Stimulated activated naive CD8-positive, alpha-beta T cell treated with anti-CD3 and anti-CD28 coated beads, Interleukin-15, amount 100 ng/mL, for 72 hours (primary cell): ENCODE results near the gene PPP1R3D.
A peak's percentile ranks its signal among the peaks of the same experiment; 100 is the strongest.

Source experiments
- ATAC-seq: fragments of 150-1000 bp; cut with Tn5 transposase; 2 replicates; pipeline ENCODE4 v1.10.0; 2021; ENCODE audit warnings: mild to moderate bottlenecking, moderate library complexity
- DNase-seq, 2 donors: peaks; one replicate each; pipeline ENCODE4 v3.0.0; 2021 to 2022
- H3K27ac Mint-ChIP-seq, 2 donors: one replicate each; pipeline ENCODE4 v1.8.0; 2022; ENCODE audit warnings: mild to moderate bottlenecking in 2 of 2, mixed read lengths in 2 of 2, moderate library complexity in 2 of 2
- H3K27me3 Mint-ChIP-seq: one replicate; pipeline ENCODE4 v1.8.0; 2022; ENCODE audit warnings: mixed read lengths
- H3K4me1 Mint-ChIP-seq: one replicate; pipeline ENCODE4 v1.8.0; 2022; ENCODE audit warnings: mild to moderate bottlenecking, mixed read lengths
- H3K4me3 Mint-ChIP-seq, 2 donors: one replicate each; pipeline ENCODE4 v1.8.0; 2022; ENCODE audit warnings: mild to moderate bottlenecking in 2 of 2, mixed read lengths in 2 of 2, moderate library complexity in 1 of 2
- H3K9me3 Mint-ChIP-seq, 2 donors: one replicate each; pipeline ENCODE4 v1.8.0; 2022; ENCODE audit warnings: mixed read lengths in 2 of 2

The PPP1R3D gene

GRCh38 chr20:59937150-59937549 is 3.0 kb downstream of the PPP1R3D start:
- Mint-ChIP-seq H3K4me3 (no peak overlapping the region), H3K27me3 (no peaks in the 10 kb centered on the region), H3K4me1 (peaks cover 34% of the 10 kb centered on the region), H3K27ac (no peak overlapping the region), H3K9me3 (no peaks in the 10 kb centered on the region)
- no peak for ATAC-seq
- DNase-seq, result no peak

GRCh38 chr20:59936409-59936808 is 3.7 kb downstream of the PPP1R3D start:
- ATAC-seq, result no peak
- no peak overlapping the region for H3K4me3 Mint-ChIP-seq
- H3K9me3 Mint-ChIP-seq, result no peaks in the 10 kb centered on the region
- H3K27ac Mint-ChIP-seq, result no peak overlapping the region
- DNase-seq, result no peak
- no peaks in the 10 kb centered on the region for H3K27me3 Mint-ChIP-seq
- peaks cover 33% of the 10 kb centered on the region for H3K4me1 Mint-ChIP-seq

- Mint-ChIP-seq H3K4me3 (no peak overlapping the region), H3K4me1 (peaks cover 26% of the 10 kb centered on the region), H3K27me3 (no peaks in the 10 kb centered on the region), H3K27ac (no peak overlapping the region), H3K9me3 (no peaks in the 10 kb centered on the region)
- no peak for DNase-seq
- no peak for ATAC-seq
Observed at GRCh38 chr20:59935457-59936185, 4.5 kb downstream of the PPP1R3D start.

- H3K4me3 Mint-ChIP-seq, result peak overlapping the region; percentile 84
- no peaks in the 10 kb centered on the region for H3K27me3 Mint-ChIP-seq
- H3K4me1 Mint-ChIP-seq, result peaks cover 20% of the 10 kb centered on the region
- ATAC-seq (peak; percentile 83), DNase-seq (peak; percentile 83 to 85)
- H3K9me3 Mint-ChIP-seq, result no peaks in the 10 kb centered on the region
- no peak overlapping the region for H3K27ac Mint-ChIP-seq
Observed at GRCh38 chr20:59933849-59934585, 6.1 kb downstream of the PPP1R3D start.

- ATAC-seq (peak; percentile 87), DNase-seq (peak; percentile 59 to 81)
- Mint-ChIP-seq H3K27me3 (no peaks in the 10 kb centered on the region), H3K9me3 (no peaks in the 10 kb centered on the region), H3K4me3 (peak within 1 kb of the TSS; percentile 84), H3K27ac (no peak within 1 kb of the TSS), H3K4me1 (peaks cover 13% of the 10 kb centered on the region)
Observed at GRCh38 chr20:59933296-59933848, 6.7 kb downstream of the PPP1R3D start, which contains the start of gene SYCP2. Gene SYCP2 (minus strand): TSS chr20:59933637. CDS start chr20:59922413, 11,224 bp downstream.

- no peaks in the 10 kb centered on the region for H3K27me3 Mint-ChIP-seq
- no peaks in the 10 kb centered on the region for H3K9me3 Mint-ChIP-seq
- H3K27ac Mint-ChIP-seq, result no peak overlapping the region
- DNase-seq, result no peak
- ATAC-seq, result peak; percentile 13
- H3K4me1 Mint-ChIP-seq, result peaks cover 7% of the 10 kb centered on the region
- H3K4me3 Mint-ChIP-seq, result peak overlapping the region; percentile 39 to 84
Observed at GRCh38 chr20:59932616-59933295, 7.3 kb downstream of the PPP1R3D start.

- no peaks in the 10 kb centered on the region for H3K9me3 Mint-ChIP-seq
- peak overlapping the region; percentile 25 to 72 for H3K4me3 Mint-ChIP-seq
- no peaks in the 10 kb centered on the region for H3K27me3 Mint-ChIP-seq
- H3K27ac Mint-ChIP-seq, result peak overlapping the region; percentile 13 to 50
- H3K4me1 Mint-ChIP-seq, result peaks cover 7% of the 10 kb centered on the region
- DNase-seq (no peak), ATAC-seq (no peak)
Observed at GRCh38 chr20:59931511-59932312, 8.4 kb downstream of the PPP1R3D start.

GRCh38 chr20:59925899-59926298 is 14.2 kb downstream of the PPP1R3D start:
- DNase-seq (no peak), ATAC-seq (no peak)
- H3K27me3 Mint-ChIP-seq, result no peaks in the 10 kb centered on the region
- H3K27ac Mint-ChIP-seq, result no peak overlapping the region
- H3K4me3 Mint-ChIP-seq, result no peak overlapping the region
- H3K9me3 Mint-ChIP-seq, result no peaks in the 10 kb centered on the region
- no peaks in the 10 kb centered on the region for H3K4me1 Mint-ChIP-seq

GRCh38 chr20:59925359-59925758 is 14.7 kb downstream of the PPP1R3D start:
- Mint-ChIP-seq H3K27me3 (no peaks in the 10 kb centered on the region), H3K27ac (no peak overlapping the region), H3K9me3 (no peaks in the 10 kb centered on the region), H3K4me1 (no peaks in the 10 kb centered on the region), H3K4me3 (no peak overlapping the region)
- DNase-seq, result no peak
- no peak for ATAC-seq

- DNase-seq (no peak), ATAC-seq (no peak)
- no peaks in the 10 kb centered on the region for H3K4me1 Mint-ChIP-seq
- no peaks in the 10 kb centered on the region for H3K9me3 Mint-ChIP-seq
- H3K27me3 Mint-ChIP-seq, result no peaks in the 10 kb centered on the region
- no peak overlapping the region for H3K27ac Mint-ChIP-seq
- H3K4me3 Mint-ChIP-seq, result no peak overlapping the region
Observed at GRCh38 chr20:59923514-59923913, 16.6 kb downstream of the PPP1R3D start.

GRCh38 chr20:59920944-59921343 is 19.2 kb downstream of the PPP1R3D start:
- Mint-ChIP-seq H3K9me3 (no peaks in the 10 kb centered on the region), H3K27ac (no peak overlapping the region), H3K4me3 (no peak overlapping the region), H3K27me3 (no peaks in the 10 kb centered on the region), H3K4me1 (no peaks in the 10 kb centered on the region)
- ATAC-seq (no peak), DNase-seq (no peak)

- Mint-ChIP-seq H3K4me1 (no peaks in the 10 kb centered on the region), H3K9me3 (no peaks in the 10 kb centered on the region), H3K27ac (peak overlapping the region in 1 of 2 donors; percentile 54), H3K27me3 (no peaks in the 10 kb centered on the region), H3K4me3 (no peak overlapping the region)
- ATAC-seq (no peak), DNase-seq (no peak)
Observed at GRCh38 chr20:59912609-59913008, 27.5 kb downstream of the PPP1R3D start.

GRCh38 chr20:59911041-59911440 is 29.1 kb downstream of the PPP1R3D start:
- DNase-seq, result no peak
- Mint-ChIP-seq H3K4me3 (no peak overlapping the region), H3K4me1 (no peaks in the 10 kb centered on the region), H3K27me3 (no peaks in the 10 kb centered on the region), H3K9me3 (no peaks in the 10 kb centered on the region), H3K27ac (no peak overlapping the region)
- ATAC-seq, result no peak

GRCh38 chr20:59908855-59909254 is 31.2 kb downstream of the PPP1R3D start:
- no peak overlapping the region for H3K4me3 Mint-ChIP-seq

GRCh38 chr20:59903621-59904020 is 36.5 kb downstream of the PPP1R3D start:
- H3K4me1 Mint-ChIP-seq, result no peaks in the 10 kb centered on the region
- H3K9me3 Mint-ChIP-seq, result no peaks in the 10 kb centered on the region
- DNase-seq (no peak), ATAC-seq (no peak)
- H3K27ac Mint-ChIP-seq, result no peak overlapping the region
- no peak overlapping the region for H3K4me3 Mint-ChIP-seq
- H3K27me3 Mint-ChIP-seq, result no peaks in the 10 kb centered on the region

More at GRCh38 chr20:59908855-59909254, 31.2 kb downstream of the PPP1R3D start:
- Mint-ChIP-seq H3K4me1 (no peaks in the 10 kb centered on the region), H3K27ac (no peak overlapping the region), H3K9me3 (no peaks in the 10 kb centered on the region), H3K27me3 (no peaks in the 10 kb centered on the region)
- DNase-seq (no peak), ATAC-seq (no peak)
